ENCODE measurements around the gene ZCCHC24.

DNA sequence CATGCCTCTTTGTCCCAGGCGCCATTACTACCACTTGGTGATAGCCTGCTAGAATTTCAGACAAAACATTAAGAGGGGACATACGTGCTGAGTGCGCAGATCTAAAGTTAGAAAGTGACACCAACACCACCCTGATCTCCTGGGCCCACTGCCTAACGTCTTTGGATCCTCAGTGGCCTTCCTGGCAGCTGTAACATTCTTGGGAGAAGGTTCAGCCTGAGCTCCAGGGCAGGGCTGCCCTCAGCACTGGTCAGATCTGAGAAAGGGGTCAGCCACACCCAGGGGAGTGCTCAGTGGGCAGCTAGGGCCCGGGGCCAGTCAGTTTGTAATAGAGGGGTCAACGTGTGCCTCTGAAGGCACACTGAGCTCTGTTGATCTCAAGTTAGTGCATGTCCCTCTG lies 48.4 kb downstream of the ZCCHC24 start:
- TF ChIP-seq, protein P1, sequence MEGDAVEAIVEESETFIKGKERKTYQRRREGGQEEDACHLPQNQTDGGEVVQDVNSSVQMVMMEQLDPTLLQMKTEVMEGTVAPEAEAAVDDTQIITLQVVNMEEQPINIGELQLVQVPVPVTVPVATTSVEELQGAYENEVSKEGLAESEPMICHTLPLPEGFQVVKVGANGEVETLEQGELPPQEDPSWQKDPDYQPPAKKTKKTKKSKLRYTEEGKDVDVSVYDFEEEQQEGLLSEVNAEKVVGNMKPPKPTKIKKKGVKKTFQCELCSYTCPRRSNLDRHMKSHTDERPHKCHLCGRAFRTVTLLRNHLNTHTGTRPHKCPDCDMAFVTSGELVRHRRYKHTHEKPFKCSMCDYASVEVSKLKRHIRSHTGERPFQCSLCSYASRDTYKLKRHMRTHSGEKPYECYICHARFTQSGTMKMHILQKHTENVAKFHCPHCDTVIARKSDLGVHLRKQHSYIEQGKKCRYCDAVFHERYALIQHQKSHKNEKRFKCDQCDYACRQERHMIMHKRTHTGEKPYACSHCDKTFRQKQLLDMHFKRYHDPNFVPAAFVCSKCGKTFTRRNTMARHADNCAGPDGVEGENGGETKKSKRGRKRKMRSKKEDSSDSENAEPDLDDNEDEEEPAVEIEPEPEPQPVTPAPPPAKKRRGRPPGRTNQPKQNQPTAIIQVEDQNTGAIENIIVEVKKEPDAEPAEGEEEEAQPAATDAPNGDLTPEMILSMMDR (IDR thresholded peaks at IDR 0.05) = no peak
- TF ChIP-seq POLR2AphosphoS5 (IDR thresholded peaks at IDR 0.05) = no peak
- no peak for TF ChIP-seq POLR2A (IDR thresholded peaks at IDR 0.05)
